HG03520 (cell line): ENCODE results near the gene THUMPD3.

ENCODE experiments used
- ATAC-seq: cut with Tn5 transposase; IDR thresholded peaks from one replicate; pipeline ENCODE4 v1.9.1; 2021; ENCODE audit warnings: mild to moderate bottlenecking, moderate library complexity; ENCODE audit not compliant: unreplicated experiment

Gene THUMPD3

DNA sequence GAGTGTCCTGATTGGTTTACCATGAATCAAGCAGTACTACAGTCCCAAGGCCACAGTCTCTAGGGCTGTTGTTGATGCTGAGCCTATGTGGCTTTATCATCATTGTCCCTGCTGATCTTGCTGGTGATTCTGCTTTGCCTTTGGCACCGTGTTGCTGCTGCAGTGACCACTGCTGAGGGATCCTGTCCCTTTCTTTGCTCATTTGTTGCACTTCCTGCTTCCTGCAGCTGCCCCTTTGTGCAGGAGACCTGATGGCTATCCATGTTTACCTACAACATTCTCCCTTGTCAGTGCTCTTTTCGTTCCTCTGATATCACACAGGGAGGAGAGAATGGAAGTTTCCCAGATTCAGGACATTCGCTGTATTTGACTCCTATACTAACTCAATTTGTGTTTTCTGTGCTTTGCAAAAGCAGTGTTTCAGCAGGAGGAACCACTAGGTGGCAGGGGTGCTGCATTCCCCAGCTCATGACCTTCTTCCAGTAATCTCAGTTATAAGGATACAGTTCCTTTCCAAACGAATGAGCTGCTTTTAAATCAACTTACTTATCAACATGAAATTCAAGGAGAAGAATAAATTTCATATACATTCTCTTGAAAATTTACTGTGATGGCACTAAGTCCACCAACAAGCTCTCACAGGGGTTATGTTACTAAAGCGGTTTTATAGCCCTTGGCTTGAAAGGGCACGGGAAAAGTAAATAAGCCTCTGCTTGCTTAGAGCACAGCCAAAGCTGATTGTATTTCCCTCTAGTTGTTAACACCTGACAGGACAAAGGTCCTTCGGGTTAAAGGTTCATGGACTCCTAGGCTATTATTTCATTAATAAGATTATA, 9.7 kb upstream of the THUMPD3 start:
- no peak for ATAC-seq

DNA sequence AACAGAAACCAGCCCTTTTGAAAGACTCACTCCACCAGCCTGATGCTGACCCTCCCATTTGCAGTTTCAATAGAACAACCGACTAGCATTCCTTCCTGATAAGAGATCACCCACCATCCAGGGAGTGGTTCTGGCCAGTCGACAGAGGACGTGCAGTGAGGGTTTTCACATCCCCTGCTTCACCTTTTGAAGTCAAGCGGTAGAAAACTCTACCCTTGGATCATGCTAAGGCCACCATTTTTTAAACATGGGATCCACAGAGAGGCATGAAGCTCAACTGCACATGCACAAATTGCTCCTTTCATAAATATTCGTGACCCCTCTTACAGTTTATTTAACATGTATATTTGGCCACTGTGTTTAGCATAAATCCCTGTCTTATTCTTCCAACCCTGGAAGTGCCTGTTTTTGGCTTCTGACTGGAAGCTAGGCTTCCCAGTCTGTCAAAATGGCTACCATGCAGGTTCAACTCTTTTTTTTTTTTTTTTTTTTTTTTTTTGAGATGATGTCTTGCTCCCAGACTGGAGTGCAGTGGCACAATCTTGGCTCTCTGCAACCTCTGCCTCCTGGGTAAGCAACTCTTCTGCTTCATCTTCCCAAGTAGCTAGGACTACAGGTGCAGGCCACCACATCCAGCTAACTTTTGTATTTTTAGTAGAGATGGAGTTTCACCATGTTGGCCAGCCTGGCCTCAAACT, 1.0 kb upstream of the THUMPD3 start:
- ATAC-seq: no peak

DNA sequence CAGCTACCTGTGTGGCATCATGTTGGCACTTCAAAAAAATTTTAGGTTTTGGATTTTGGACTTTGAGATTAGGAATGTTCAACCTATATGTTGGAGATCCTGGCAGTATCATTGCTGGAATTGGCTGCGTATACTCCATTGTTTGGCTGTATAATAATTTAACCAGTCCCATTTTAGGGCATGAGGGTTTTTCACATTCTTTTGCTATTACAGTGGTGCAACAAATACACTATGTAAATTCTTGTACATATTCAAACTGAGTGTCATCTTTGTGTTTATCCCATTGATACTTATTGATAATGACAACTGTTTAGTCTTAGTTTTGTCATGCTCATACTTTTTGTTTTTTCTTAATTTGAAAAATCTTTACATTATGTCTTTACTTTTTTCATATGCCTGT, 6.7 kb downstream of the THUMPD3 start:
- ATAC-seq: no peak

DNA sequence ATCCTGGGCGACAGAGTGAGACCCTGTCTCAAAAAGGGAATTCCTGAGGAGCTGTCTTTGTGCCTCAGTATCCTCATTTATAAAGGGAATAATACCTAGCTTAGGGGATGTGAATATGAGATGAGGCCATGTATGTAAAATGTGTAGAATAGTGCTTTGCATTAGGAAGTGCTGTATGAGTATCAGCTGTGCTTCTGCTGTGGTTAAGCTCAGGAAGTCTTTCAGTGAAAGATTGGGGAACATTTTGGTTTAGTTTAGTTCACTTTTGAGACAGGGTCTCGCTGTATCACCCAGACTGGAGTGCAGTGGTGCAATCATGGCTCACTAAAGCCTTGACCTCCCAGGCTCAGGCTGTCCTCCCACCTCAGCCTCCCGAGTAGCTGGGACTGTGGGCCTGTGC, 10.6 kb downstream of the THUMPD3 start:
- no peak for ATAC-seq

DNA sequence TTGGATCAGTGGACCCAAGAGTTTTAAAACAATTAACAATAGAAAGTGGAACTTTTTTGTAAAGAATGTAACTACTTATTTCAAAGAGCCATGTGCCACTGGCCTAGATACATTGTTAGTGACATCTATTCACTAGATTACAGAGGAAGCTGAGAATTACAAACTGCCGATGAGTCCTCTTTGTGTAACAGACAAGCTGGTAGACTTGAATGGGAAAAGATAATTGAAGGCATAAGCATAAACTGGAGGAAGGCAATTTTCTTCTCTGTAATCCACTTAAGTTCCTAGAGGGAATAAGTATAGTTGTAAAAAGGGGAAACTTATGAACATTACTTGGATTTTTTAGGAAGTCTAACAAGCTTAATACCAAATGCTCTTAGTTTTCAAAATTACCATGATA, 15.1 kb downstream of the THUMPD3 start:
- no peak for ATAC-seq

DNA sequence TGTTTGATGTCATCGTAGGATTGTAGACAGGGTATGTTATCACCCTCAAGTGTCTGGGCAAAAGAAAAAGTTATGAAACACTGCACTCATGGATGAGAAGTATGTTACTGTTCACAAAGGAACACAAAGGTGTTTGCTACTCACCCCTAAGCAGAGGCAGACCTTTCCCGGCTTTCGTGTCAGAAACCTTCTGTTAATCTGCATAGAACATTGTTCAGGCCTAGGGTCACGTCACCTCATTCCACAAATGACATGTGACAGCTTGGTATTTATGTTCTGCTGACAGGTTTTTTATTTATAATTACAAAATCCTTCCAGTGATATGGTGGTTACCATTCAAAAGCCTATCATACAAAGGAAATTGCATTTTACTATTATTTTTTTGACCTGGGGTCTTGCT, 16.5 kb downstream of the THUMPD3 start:
- no peak for ATAC-seq

DNA sequence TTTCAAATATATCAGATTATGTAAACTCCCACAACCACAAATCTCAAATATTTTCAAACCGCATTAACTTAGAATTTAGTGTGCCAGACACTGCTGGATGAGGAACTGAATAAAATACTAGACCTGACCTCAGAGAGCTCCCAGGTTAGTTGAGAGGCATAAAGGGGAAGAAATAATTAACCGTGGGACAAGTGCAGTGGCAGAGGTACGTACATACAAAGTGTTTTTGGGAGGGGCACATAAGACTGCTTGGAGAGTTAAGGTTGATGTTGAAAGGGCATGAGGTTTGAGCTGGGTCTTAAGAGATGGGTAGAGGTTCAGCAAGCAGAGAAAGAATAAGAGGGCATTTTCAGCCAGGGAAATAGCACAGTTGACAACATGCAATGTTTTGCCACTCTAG, 17.2 kb downstream of the THUMPD3 start:
- no peak for ATAC-seq

DNA sequence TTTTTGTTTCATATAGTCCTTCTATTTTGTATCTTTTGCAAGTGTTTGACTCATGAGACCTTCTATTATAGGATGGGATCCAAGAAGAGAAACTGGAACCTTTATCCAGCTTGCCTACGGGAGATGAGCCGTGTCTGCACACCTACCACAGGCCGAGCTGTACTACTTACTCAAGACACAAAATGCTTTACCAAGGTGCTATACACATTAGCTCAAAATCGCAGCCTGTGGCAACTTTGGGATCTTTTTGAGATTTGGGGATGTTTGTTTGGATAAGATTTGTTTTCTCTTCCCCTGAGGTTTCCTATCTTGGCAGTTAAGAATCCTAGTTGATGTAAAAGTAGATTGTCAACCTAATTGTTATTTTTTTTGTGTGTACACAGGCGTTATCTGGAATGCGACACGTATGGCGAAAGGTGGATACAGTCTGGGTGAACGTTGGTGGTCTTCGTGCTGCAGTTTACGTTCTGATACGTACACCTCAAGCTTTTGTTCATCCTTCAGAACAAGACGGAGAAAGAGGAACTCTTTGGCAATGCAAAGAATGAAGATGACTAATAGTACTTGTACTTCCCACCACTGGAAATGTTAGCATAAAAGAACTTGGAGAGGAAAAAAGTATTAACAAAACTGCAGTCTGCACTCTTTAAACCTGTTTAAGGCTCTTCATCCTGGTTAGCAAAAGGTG, 21.4 kb downstream of the THUMPD3 start:
- no peak for ATAC-seq

DNA sequence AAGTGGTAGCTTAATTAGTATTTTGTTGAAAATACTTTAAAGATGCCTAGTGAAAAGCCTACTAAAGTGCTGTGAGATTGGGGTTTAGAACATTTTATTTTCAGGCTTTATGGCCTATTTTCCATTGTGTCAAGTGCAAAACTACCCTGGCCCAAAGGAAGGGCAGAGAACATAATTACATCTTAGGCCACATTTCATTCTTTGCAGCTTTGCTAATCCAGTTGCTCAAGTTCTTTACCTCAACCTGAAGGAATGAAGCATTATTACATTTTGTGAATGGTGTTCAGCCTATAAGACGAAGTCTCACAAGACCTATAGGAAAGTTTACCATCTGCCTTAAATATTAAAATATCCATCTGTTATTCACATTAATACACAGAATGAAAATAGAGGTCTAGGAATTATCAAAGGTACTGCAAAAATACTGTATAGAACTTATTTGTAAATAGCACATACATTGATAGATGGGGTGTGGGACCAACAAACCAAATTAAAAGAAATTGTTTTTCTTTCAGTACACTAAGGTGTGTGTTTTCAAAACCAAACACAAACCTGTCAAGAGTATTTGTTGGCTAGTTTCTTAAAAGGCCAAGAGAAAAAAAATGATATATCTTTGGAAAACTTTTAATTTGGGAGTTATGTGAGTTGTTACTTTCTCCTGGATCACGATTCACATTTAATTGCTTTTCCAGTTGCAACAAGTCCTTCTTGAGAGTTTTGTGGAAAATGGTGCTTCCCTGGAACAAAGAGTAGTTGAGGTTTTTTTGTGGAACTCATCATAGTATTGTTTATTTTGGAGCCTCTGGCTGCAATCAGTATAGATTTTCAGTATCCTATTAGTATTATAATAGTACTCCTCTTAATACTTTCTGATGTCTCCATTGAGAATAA, 22.6 kb downstream of the THUMPD3 start:
- ATAC-seq: no peak

DNA sequence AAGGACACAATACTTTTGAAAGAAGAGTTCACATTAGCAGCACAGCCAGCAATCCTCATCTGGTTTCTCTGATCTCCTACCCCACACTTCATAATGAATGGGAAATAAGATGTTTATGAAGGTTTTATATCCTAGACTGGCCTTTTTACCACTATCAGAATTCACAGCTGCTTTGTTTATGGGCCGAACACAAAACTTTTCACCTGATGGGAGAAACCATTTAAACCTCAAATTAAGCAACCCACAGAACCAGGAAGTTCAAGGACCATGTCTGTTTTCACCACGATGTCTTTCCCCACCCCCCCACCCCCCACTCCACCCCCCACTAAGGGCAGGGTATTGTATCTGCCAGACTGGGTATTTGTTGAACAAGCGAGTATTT, 23.2 kb downstream of the THUMPD3 start:
- ATAC-seq: no peak

DNA sequence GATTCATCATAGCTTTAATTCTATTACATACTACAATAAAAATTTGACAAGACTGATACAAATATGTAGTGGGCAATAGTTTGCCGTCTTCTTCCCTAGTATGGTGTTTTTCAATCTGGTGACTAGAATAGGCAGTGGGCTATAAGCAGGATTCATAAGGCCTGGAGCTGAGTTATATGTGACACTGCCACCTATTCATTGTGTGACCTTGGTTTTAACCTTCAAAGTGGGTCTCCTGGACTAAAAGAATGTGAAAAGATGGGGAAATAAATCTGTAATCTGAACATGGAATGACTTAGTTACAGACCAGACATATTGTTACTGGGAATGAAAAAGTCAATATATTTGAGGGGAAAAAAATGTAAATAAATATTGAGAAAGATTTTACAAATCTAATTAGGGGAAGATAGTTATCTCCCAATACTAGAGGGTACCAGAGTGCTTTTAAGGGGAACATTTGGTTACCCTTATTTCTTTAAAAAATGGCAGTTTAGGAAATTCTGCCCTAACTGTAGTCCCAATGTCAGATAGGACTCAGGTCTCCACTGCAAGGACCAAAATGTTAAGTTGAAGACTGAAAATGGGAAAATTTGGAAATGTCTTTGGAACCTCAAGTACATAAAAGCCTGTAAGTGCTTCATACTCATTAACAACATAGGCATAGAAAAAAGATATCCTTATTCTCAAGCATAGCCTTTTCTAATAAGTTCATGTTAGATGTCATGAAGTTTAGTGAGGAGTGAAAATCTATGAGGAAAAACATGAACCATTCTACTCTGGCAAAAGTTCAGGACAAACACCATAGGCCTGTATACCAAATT, 23.9 kb downstream of the THUMPD3 start:
- no peak for ATAC-seq

DNA sequence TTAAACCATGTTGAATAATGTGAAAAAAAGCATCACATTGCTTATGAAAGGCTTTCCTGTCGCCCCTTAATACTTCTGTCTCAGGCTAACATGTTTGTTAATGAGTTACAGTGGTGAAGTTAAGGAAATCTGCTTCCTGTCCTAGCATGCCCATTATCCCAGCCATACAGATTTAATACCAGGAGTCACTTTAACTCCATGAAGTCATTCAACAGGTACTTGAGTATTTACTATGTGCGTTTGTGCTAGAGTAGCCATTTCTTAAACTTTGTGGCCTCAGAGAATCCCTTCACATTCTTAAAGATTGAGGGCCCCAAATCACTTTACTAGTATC, 24.4 kb downstream of the THUMPD3 start:
- ATAC-seq: no peak

DNA sequence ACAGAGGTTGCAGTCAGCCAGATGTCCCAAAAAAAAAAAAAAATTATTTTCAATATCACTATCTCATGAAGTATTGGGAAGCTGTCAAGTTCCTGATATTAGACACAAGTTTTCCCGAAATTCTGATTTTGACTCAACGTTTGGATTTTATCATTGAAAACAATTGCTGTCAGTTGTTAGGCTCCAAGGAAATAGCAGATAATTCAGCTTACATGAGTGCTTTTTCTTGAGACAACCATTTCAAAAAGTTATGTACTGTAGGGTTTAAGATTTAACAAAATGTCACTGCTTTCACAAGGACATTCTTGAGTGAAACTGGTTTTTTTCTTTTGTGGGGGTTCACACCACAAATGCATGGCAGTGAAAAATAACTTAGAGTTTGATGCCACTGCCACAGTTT, 25.3 kb downstream of the THUMPD3 start:
- ATAC-seq: no peak

DNA sequence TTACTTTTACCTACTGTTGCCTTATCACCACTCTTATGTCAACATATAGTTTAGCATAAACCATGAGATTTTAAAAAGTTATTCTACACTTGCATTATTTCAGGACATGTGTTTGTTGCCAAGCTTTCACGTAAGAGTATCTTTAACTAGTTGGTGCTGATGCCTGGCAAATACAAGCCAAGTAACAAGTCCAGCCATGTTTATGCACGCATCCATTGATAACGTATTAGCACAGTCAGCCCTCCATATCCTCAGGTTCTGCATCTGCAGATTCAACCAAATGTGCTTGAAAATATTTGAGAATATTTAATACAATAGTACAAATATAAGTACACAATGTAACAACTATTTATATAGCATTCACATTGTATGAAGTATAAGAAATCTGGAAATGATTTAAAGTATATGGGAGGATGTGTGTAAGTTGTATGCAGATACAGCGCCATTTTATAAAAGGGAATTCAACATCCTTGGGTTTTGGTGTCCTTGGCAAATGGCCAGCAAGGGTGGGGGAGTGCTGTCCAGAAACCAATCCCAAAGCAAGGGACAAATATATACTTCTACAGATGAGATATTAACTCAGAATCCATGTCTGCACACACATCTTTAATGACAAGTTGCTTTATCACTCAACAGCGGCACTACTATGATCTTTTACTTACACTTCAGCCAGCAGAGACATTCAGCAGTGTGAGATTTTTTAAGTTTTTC, 25.9 kb downstream of the THUMPD3 start:
- no peak for ATAC-seq

DNA sequence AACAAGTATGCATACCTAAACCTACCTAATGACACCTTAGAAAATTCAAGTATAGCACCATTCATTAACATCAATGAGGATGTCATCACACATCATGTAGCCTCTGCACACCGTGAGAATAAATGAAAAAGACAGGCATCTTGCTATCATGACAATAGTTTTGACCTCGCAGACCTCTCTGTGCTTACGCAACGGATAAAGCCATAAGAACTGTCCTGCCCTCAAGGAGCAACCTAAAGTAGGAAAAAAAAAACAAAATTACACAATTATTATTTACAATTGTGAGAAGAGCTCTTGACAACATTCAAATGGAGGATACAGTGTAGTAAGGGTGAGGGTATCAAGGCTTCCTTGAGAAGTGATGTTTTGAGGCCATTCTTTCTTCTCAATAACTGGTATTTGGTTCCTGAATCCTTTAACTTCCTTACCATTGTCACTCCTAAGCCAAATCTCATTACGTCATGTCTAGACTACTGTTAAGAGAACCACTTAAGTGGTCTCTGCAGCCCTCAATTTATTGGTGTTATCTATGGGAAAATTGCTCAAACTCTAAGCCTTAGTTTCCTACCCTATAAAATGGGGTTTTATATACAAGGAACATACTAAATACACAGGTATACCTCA, 27.5 kb downstream of the THUMPD3 start:
- no peak for ATAC-seq

DNA sequence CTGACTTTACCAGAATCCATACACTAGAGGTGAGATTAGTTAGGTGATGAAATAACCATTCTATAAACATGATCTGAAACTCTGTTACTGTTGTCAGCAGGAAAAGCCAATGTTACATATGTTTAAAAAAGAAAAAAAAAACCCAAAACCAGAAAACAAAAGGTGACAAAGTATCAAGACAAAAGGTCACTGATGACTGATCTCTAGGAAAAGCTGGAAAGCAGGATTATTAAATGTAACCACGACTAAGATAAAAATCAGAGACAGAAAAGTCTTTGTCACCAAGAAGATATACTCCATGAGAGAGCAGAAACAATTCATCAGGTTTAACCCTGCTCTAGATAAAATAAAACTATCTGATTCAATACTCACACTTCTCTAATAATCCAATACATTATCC, 29.2 kb downstream of the THUMPD3 start:
- ATAC-seq: no peak

DNA sequence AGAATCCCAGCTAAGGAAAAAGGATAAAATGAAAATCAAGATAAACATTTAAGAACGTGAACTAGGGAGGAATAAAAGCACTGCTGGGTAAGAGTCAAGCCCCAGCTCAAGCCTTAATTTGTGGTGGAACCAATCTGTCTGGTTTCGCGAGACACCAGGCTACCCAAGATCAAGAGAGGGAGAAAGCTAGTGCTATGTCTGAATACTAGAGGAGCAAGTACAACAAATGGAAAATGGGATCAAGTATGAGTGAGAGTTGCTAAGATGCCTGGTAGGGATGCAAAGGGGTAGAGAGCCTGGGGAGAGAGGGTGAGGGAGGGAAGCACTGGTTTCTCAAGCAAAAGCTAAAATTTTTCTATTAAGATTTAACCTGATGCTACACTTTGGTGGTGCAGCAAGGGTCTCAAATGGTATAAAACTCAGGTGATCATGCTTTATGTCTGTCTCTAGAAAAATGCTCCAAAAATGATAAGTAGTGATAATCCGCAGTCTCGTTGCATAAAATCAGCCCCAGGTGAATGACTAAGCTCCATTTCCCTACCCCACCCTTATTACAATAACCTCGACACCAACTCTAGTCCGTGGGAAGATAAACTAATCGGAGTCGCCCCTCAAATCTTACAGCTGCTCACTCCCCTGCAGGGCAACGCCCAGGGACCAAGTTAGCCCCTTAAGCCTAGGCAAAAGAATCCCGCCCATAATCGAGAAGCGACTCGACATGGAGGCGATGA, 32.9 kb downstream of the THUMPD3 start:
- no peak for ATAC-seq

DNA sequence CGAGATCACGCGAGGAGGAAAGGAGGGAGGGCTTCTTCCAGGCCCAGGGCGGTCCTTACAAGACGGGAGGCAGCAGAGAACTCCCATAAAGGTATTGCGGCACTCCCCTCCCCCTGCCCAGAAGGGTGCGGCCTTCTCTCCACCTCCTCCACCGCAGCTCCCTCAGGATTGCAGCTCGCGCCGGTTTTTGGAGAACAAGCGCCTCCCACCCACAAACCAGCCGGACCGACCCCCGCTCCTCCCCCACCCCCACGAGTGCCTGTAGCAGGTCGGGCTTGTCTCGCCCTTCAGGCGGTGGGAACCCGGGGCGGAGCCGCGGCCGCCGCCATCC, 33.4 kb downstream of the THUMPD3 start:
- peak; percentile 18 for ATAC-seq
